CD4-positive, alpha-beta T cell treated with Interferon alpha-2 for 1 hour (primary cell): ENCODE results near the gene TMEM151B.

Experiments used
- DNase-seq, 2 donors: peaks; one replicate each; pipeline ENCODE4 v3.0.0-alpha.2; 2020 to 2022

TMEM151B gene

GRCh38 chr6:44285552-44286284 is 15.5 kb downstream of the TMEM151B start:
- DNase-seq = no peak

- DNase-seq = no peak
Measured at GRCh38 chr6:44286285-44286565, 16.0 kb downstream of the TMEM151B start.

GRCh38 chr6:44286747-44287146 is 16.5 kb downstream of the TMEM151B start:
- no peak for DNase-seq

- no peak for DNase-seq
Measured at GRCh38 chr6:44289726-44290260, 19.5 kb downstream of the TMEM151B start.

- no peak for DNase-seq
Measured at GRCh38 chr6:44291841-44292240, 21.6 kb downstream of the TMEM151B start.

- no peak for DNase-seq
Measured at GRCh38 chr6:44292661-44293365, 22.6 kb downstream of the TMEM151B start.

GRCh38 chr6:44294832-44295791 is 24.9 kb downstream of the TMEM151B start:
- no peak for DNase-seq

- peak in 1 of 2 donors; percentile 31 for DNase-seq
Measured at GRCh38 chr6:44297063-44298038, 27.1 kb downstream of the TMEM151B start.

- no peak for DNase-seq
Measured at GRCh38 chr6:44298055-44298803, 28.0 kb downstream of the TMEM151B start.

- DNase-seq = no peak
Measured at GRCh38 chr6:44298864-44299263, 28.6 kb downstream of the TMEM151B start.

GRCh38 chr6:44300292-44300823 is 30.1 kb downstream of the TMEM151B start:
- DNase-seq = no peak

GRCh38 chr6:44301106-44301505 is 30.9 kb downstream of the TMEM151B start:
- DNase-seq = no peak

- no peak for DNase-seq
Measured at GRCh38 chr6:44301782-44302564, 31.7 kb downstream of the TMEM151B start.

GRCh38 chr6:44302856-44303255 is 32.6 kb downstream of the TMEM151B start:
- no peak for DNase-seq

- no peak for DNase-seq
Measured at GRCh38 chr6:44303842-44304241, 33.6 kb downstream of the TMEM151B start.

- peak; percentile 38 to 51 for DNase-seq
Measured at GRCh38 chr6:44304282-44305199, 34.3 kb downstream of the TMEM151B start.

- DNase-seq = no peak
Measured at GRCh38 chr6:44305200-44305725, 35.0 kb downstream of the TMEM151B start.

- no peak for DNase-seq
Measured at GRCh38 chr6:44306710-44307109, 36.5 kb downstream of the TMEM151B start.

GRCh38 chr6:44307217-44307616 is 37.0 kb downstream of the TMEM151B start:
- no peak for DNase-seq
